H9 (cell line): ENCODE data around the gene PACS1. TPM values are rescaled to one million over a fixed set of nuclear protein-coding genes. Genes with fewer than 3 reads are reported as not detected.

Experiments
- DNase-seq: peaks from one replicate; pipeline ENCODE4 v3.0.0-alpha.2; 2017
- H2AFZ ChIP-seq: one replicate; pipeline ENCODE4 v1.6.1; 2013; ENCODE audit warnings: mild to moderate bottlenecking, low read length, control low read depth, moderate library complexity
- H2AK5ac ChIP-seq: 2 replicates; pipeline ENCODE4 v1.6.1; 2013; ENCODE audit warnings: low read length, control low read depth, mixed read lengths; ENCODE audit not compliant: insufficient read length
- H2BK120ac ChIP-seq: one replicate; pipeline ENCODE4 v1.6.1; 2013; ENCODE audit warnings: low read depth, mild to moderate bottlenecking, low read length, control low read depth, inconsistent platforms; ENCODE audit not compliant: poor library complexity, severe bottlenecking
- H2BK12ac ChIP-seq: 2 replicates; pipeline ENCODE4 v1.6.1; 2013; ENCODE audit warnings: low read length, control low read depth, mixed read lengths, low read depth; ENCODE audit not compliant: insufficient read length
- H2BK15ac ChIP-seq: 2 replicates; pipeline ENCODE4 v1.6.1; 2013; ENCODE audit warnings: low read depth, low read length, control low read depth
- H2BK20ac ChIP-seq: one replicate; pipeline ENCODE4 v1.6.1; 2013; ENCODE audit warnings: low read depth, mild to moderate bottlenecking, low read length, control low read depth, inconsistent platforms; ENCODE audit not compliant: poor library complexity, severe bottlenecking
- H2BK5ac ChIP-seq: 2 replicates; pipeline ENCODE4 v1.6.1; 2013; ENCODE audit warnings: low read length, control low read depth, mixed read lengths; ENCODE audit not compliant: insufficient read length
- H3K14ac ChIP-seq: 2 replicates; pipeline ENCODE4 v1.6.1; 2013; ENCODE audit warnings: low read length, control low read depth; ENCODE audit not compliant: insufficient read depth
- H3K18ac ChIP-seq: 2 replicates; pipeline ENCODE4 v1.6.1; 2013; ENCODE audit warnings: low read depth, mild to moderate bottlenecking, mixed read lengths, low read length, control low read depth; ENCODE audit not compliant: insufficient read length
- H3K23ac ChIP-seq: 2 replicates; pipeline ENCODE4 v1.6.1; 2013; ENCODE audit warnings: low read length, control low read depth, mixed read lengths, low read depth; ENCODE audit not compliant: insufficient read length
- H3K23me2 ChIP-seq: 2 replicates; pipeline ENCODE4 v1.6.1; 2013; ENCODE audit warnings: low read depth, mild to moderate bottlenecking, mixed read lengths, low read length, control low read depth; ENCODE audit not compliant: insufficient read length, poor library complexity, severe bottlenecking
- H3K27ac ChIP-seq: 2 replicates; pipeline ENCODE4 v1.5.1; 2013; ENCODE audit warnings: low read length, control low read depth, mixed read lengths, low read depth; ENCODE audit not compliant: insufficient read length
- H3K27me3 ChIP-seq: 2 replicates; pipeline ENCODE4 v1.6.1; 2013; ENCODE audit warnings: low read length, control low read depth, inconsistent platforms; ENCODE audit not compliant: insufficient read depth
- H3K4ac ChIP-seq: 2 replicates; pipeline ENCODE4 v1.6.1; 2013; ENCODE audit warnings: low read depth, mild to moderate bottlenecking, control low read depth, inconsistent platforms, low read length, moderate library complexity
- H3K4me1 ChIP-seq: 2 replicates; pipeline ENCODE4 v1.6.1; 2013; ENCODE audit warnings: low read length, control low read depth, inconsistent platforms; ENCODE audit not compliant: insufficient read depth
- H3K4me2 ChIP-seq: 2 replicates; pipeline ENCODE4 v1.6.1; 2013; ENCODE audit warnings: low read length, control low read depth, mixed read lengths; ENCODE audit not compliant: insufficient read length, insufficient read depth
- H3K56ac ChIP-seq: 2 replicates; pipeline ENCODE4 v1.6.1; 2013; ENCODE audit warnings: low read depth, mild to moderate bottlenecking, mixed read lengths, low read length, control low read depth; ENCODE audit not compliant: insufficient read length
- H3K79me1 ChIP-seq: 2 replicates; pipeline ENCODE4 v1.6.1; 2013; ENCODE audit warnings: low read depth, mild to moderate bottlenecking, moderate library complexity, low read length, control low read depth, inconsistent platforms; ENCODE audit not compliant: insufficient read depth, poor library complexity, severe bottlenecking
- H3K79me2 ChIP-seq: 2 replicates; pipeline ENCODE4 v1.6.1; 2013; ENCODE audit warnings: low read length, control low read depth, inconsistent platforms; ENCODE audit not compliant: insufficient read depth
- H3K9ac ChIP-seq: 2 replicates; pipeline ENCODE4 v1.6.1; 2013; ENCODE audit warnings: low read length, control low read depth, mixed read lengths; ENCODE audit not compliant: insufficient read length; ENCODE audit errors: extremely low read depth
- H3K9me3 ChIP-seq: one replicate; pipeline ENCODE4 v1.6.1; 2013; ENCODE audit warnings: low read depth, low read length, inconsistent platforms; ENCODE audit not compliant: control insufficient read depth
- H3T11ph ChIP-seq: one replicate; pipeline ENCODE4 v1.6.1; 2013; ENCODE audit warnings: mild to moderate bottlenecking, low read length, control low read depth, inconsistent platforms
- H4K20me1 ChIP-seq: one replicate; pipeline ENCODE4 v1.6.1; 2013; ENCODE audit not compliant: control insufficient read depth, insufficient read length, insufficient read depth
- H4K5ac ChIP-seq: 2 replicates; pipeline ENCODE4 v1.6.1; 2013; ENCODE audit warnings: low read depth, mild to moderate bottlenecking, mixed read lengths, low read length, control low read depth; ENCODE audit not compliant: insufficient read length
- H4K8ac ChIP-seq: replicated peaks from 2 replicates; pipeline ENCODE4 v1.6.1; 2013; ENCODE audit warnings: low read length, control low read depth, mixed read lengths, low read depth; ENCODE audit not compliant: insufficient read length
- H4K91ac ChIP-seq: 2 replicates; pipeline ENCODE4 v1.6.1; 2013; ENCODE audit warnings: low read depth, mild to moderate bottlenecking, moderate library complexity, mixed read lengths, low read length, control low read depth; ENCODE audit not compliant: insufficient read length
- H3K27ac Mint-ChIP-seq, 3 experiments: 2 replicates in 2 of 3; 3 replicates in 1 of 3; pipeline ENCODE4 v1.8.0; 2020 to 2021; ENCODE audit warnings: mixed read lengths in 3 of 3, mild to moderate bottlenecking in 1 of 3, moderate library complexity in 1 of 3
- H3K27me3 Mint-ChIP-seq: 2 replicates; pipeline ENCODE4 v1.8.0; 2021; ENCODE audit warnings: low read depth, mild to moderate bottlenecking, moderate library complexity, mixed read lengths
- H3K36me3 Mint-ChIP-seq, 3 experiments: 2 replicates in 2 of 3; 3 replicates in 1 of 3; pipeline ENCODE4 v1.8.0; 2020 to 2021; ENCODE audit warnings: low read depth in 3 of 3, mixed read lengths in 3 of 3; ENCODE audit not compliant: insufficient read depth in 1 of 3
- H3K4me1 Mint-ChIP-seq, 2 experiments: 2 replicates each; pipeline ENCODE4 v1.8.0; 2020; ENCODE audit warnings: mixed read lengths in 2 of 2
- H3K4me3 Mint-ChIP-seq, 2 experiments: 2 replicates in 1 of 2; 3 replicates in 1 of 2; pipeline ENCODE4 v1.8.0; 2020 to 2021; ENCODE audit warnings: mild to moderate bottlenecking in 2 of 2, mixed read lengths in 2 of 2, moderate library complexity in 1 of 2
- H3K9me3 Mint-ChIP-seq, 2 experiments: 2 replicates in 1 of 2; 3 replicates in 1 of 2; pipeline ENCODE4 v1.8.0; 2020; ENCODE audit warnings: mild to moderate bottlenecking in 2 of 2, mixed read lengths in 2 of 2, moderate library complexity in 1 of 2
- WGBS: extraction: QIAGEN DNeasy Blood & Tissue Kit; methylation state at CpG from one replicate; pipeline ENCODE4 v1.1.7; 2013; ENCODE audit warnings: missing lambda C conversion rate, low lambda C conversion rate, mixed read lengths; ENCODE audit not compliant: insufficient read length; ENCODE audit errors: extremely low coverage; 5-methylcytosine and 5-hydroxymethylcytosine counted together
- total RNA-seq: library from RNA; stranded (reverse); gene quantifications from 2 replicates; pipeline ENCODE4 v1.2.1, GENCODE V29; 2021
- TF ChIP-seq, protein P1 (sequence below): fragments of 200-600 bp; sonication (generic); conservative IDR thresholded peaks from 3 replicates; pipeline ENCODE4 v1.8.0; 2021; ENCODE audit warnings: antibody characterized with exemption, mild to moderate bottlenecking

Gene PACS1
- total RNA-seq, 1 experiment from 2014 or later, result 35.5 TPM

GRCh38 chr11:66064571-66064970 is 5.5 kb upstream of the PACS1 start:
- Histone ChIP-seq H3K27me3 (no peaks in the 10 kb centered on the region), H3K79me2 (no peaks in the 10 kb centered on the region), H2AK5ac (no peak overlapping the region), H4K8ac (no peak overlapping the region), H4K5ac (no peak overlapping the region), H2BK15ac (no peak overlapping the region), H3K14ac (no peak overlapping the region), H2BK12ac (no peak overlapping the region), H2BK5ac (no peak overlapping the region), H3K4ac (no peak overlapping the region), H3K79me1 (no peaks in the 10 kb centered on the region), H2BK120ac (no peak overlapping the region), H3K4me2 (no peak overlapping the region), H3K9ac (no peak overlapping the region), H4K20me1 (no peaks in the 10 kb centered on the region), H3K18ac (no peak overlapping the region), H3K27ac (no peak overlapping the region), H3T11ph (no peak overlapping the region), H2AFZ (no peak overlapping the region), H3K56ac (no peak overlapping the region), H3K23ac (no peak overlapping the region), H3K4me1 (no peaks in the 10 kb centered on the region), H4K91ac (no peak overlapping the region), H3K9me3 (no peaks in the 10 kb centered on the region), H3K23me2 (no peaks in the 10 kb centered on the region), H2BK20ac (no peak overlapping the region)
- TF ChIP-seq, protein P1, sequence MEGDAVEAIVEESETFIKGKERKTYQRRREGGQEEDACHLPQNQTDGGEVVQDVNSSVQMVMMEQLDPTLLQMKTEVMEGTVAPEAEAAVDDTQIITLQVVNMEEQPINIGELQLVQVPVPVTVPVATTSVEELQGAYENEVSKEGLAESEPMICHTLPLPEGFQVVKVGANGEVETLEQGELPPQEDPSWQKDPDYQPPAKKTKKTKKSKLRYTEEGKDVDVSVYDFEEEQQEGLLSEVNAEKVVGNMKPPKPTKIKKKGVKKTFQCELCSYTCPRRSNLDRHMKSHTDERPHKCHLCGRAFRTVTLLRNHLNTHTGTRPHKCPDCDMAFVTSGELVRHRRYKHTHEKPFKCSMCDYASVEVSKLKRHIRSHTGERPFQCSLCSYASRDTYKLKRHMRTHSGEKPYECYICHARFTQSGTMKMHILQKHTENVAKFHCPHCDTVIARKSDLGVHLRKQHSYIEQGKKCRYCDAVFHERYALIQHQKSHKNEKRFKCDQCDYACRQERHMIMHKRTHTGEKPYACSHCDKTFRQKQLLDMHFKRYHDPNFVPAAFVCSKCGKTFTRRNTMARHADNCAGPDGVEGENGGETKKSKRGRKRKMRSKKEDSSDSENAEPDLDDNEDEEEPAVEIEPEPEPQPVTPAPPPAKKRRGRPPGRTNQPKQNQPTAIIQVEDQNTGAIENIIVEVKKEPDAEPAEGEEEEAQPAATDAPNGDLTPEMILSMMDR, result no peak
- no peak for DNase-seq
- no peaks in the 10 kb centered on the region for H3K27me3 Mint-ChIP-seq
- H3K9me3 Mint-ChIP-seq, result no peaks in the 10 kb centered on the region
- peaks cover 69 to 95% (median 92%) of the 10 kb centered on the region in 3 experiments for H3K36me3 Mint-ChIP-seq
- no peak overlapping the region for H3K4me3 Mint-ChIP-seq
- peaks cover 12 to 15% of the 10 kb centered on the region in 2 experiments for H3K4me1 Mint-ChIP-seq
- H3K27ac Mint-ChIP-seq, result no peak overlapping the region
- no CpG with 5 or more reads among the region's 1 CpG for WGBS
